K562 (cell line): ENCODE results near the gene SPATA31C1. TPM values are rescaled to one million over a fixed set of nuclear protein-coding genes. Genes with fewer than 3 reads are reported as not detected.

Experiments used
- ATAC-seq: fragments of 200-7000 bp; cut with Tn5 transposase; 3 replicates; pipeline ENCODE4 v1.9.1; 2020; ENCODE audit warnings: moderate library complexity
- BruUV-seq: library from RNA; stranded (reverse); fragments of 400-500 nt; replicated peaks from 2 replicates; lab custom pipeline; 2021; lab: Mats Ljungman, UMichigan
- CTCF ChIA-PET: fragments of 300-600 bp; formaldehyde crosslinking; extraction: SDS; loops from one replicate; lab custom pipeline; 2021; ENCODE audit warnings: low intra/inter-chr PET ratio; lab: Yijun Ruan, JAX
- POLR2A ChIA-PET: fragments of 300-600, 350-650 bp; sonication (Branson Sonifier 250); formaldehyde crosslinking; extraction: SDS; loops from one replicate; lab custom pipeline; 2021; ENCODE audit warnings: antibody characterized with exemption, inconsistent platforms; lab: Yijun Ruan, JAX
- DNase-seq, 4 experiments: peaks; one replicate each; pipeline versions ENCODE4 v3.0.0 to v3.0.0-alpha.2; 2011 to 2018; ENCODE audit warnings: low spot score in 3 of 4, mixed read lengths in 3 of 4; ENCODE audit errors: extremely low read depth in 1 of 4
- FAIRE-seq: peaks from 2 replicates; lab custom pipeline; 2011; peaks lifted over from hg19 to GRCh38; lab: Jason Lieb, UNC
- H2AFZ ChIP-seq: 2 replicates; pipeline ENCODE4 v1.6.0; 2011; ENCODE audit warnings: low read depth, low read length, control low read depth, inconsistent platforms
- H3K27ac ChIP-seq: fragments of 200-600 bp; 3 replicates; pipeline ENCODE4 v1.8.0; 2011; ENCODE audit warnings: low read depth, mild to moderate bottlenecking, control low read depth, inconsistent platforms, low read length, moderate library complexity, mixed read lengths; ENCODE audit errors: extremely low read depth
- H3K27me3 ChIP-seq, 2 experiments: fragments of 300-600 bp in 1 of 2; 2 replicates in 1 of 2; 3 replicates in 1 of 2; pipeline versions ENCODE4 v1.6.0 to v1.8.0; 2011; ENCODE audit warnings: inconsistent platforms in 2 of 2, low read length in 2 of 2, mild to moderate bottlenecking in 1 of 2, mixed read lengths in 1 of 2, moderate library complexity in 1 of 2; ENCODE audit not compliant: control insufficient read depth in 2 of 2, insufficient read depth in 2 of 2
- H3K36me3 ChIP-seq: fragments of 300-600 bp; 3 replicates; pipeline ENCODE4 v1.8.0; 2011; ENCODE audit warnings: mild to moderate bottlenecking, low read length, inconsistent platforms; ENCODE audit not compliant: control insufficient read depth, insufficient read depth
- H3K4me1 ChIP-seq, 2 experiments: fragments of 200-600 bp in 1 of 2; replicated peaks in 1 of 2; 2 replicates in 1 of 2; 3 replicates in 1 of 2; pipeline versions ENCODE4 v1.5.1 to v1.8.0; 2011; ENCODE audit warnings: inconsistent platforms in 2 of 2, low read length in 2 of 2, mild to moderate bottlenecking in 1 of 2, mixed read lengths in 1 of 2, moderate library complexity in 1 of 2; ENCODE audit not compliant: control insufficient read depth in 2 of 2, insufficient read depth in 2 of 2
- H3K4me2 ChIP-seq: 2 replicates; pipeline ENCODE4 v1.6.1; 2011; ENCODE audit warnings: low read length, control low read depth, inconsistent platforms, mixed read lengths; ENCODE audit not compliant: insufficient read depth
- H3K4me3 ChIP-seq: fragments of 200-600 bp; sonication (generic), shearing (Covaris generic); 2 replicates; pipeline ENCODE4 v1.5.1; 2016; ENCODE audit warnings: control low read depth, inconsistent platforms
- H3K79me2 ChIP-seq: fragments of 200-600 bp; 3 replicates; pipeline ENCODE4 v1.8.0; 2011; ENCODE audit warnings: low read length, inconsistent platforms; ENCODE audit not compliant: control insufficient read depth, insufficient read depth
- H3K9ac ChIP-seq, 2 experiments: 2 replicates each; pipeline versions ENCODE4 v1.6.0 to v1.6.1; 2011; ENCODE audit warnings: low read depth in 2 of 2, low read length in 2 of 2, control low read depth in 1 of 2, inconsistent platforms in 1 of 2, mild to moderate bottlenecking in 1 of 2, mixed read lengths in 1 of 2; ENCODE audit not compliant: insufficient read depth in 1 of 2
- H3K9me1 ChIP-seq: one replicate; pipeline ENCODE4 v1.6.0; 2011; ENCODE audit warnings: inconsistent platforms, mild to moderate bottlenecking, low read length, moderate library complexity; ENCODE audit not compliant: control insufficient read depth, insufficient read depth
- H3K9me3 ChIP-seq: replicated peaks from 2 replicates; pipeline ENCODE4 v1.5.1; 2011; ENCODE audit warnings: low read depth, low read length, inconsistent platforms; ENCODE audit not compliant: control insufficient read depth, insufficient read depth
- H4K20me1 ChIP-seq: replicated peaks from 2 replicates; pipeline ENCODE4 v1.6.1; 2011; ENCODE audit warnings: low read length, inconsistent platforms, mixed read lengths; ENCODE audit not compliant: control insufficient read depth, insufficient read depth
- ATF1 ChIP-seq, 2 experiments: fragments of 450-650 bp in 1 of 2; IDR thresholded peaks; 2 replicates each; pipeline ENCODE4 v1.6.1; 2016; ENCODE audit warnings: missing compliant biosample characterization in 1 of 2, missing genetic modification characterization in 1 of 2
- CBX8 ChIP-seq: fragments of 200-600 bp; sonication (generic); IDR thresholded peaks from 2 replicates; pipeline ENCODE4 v1.6.1; 2012; ENCODE audit warnings: borderline replicate concordance, mixed run types, low read depth, mild to moderate bottlenecking, moderate library complexity, mixed read lengths, low read length, control low read depth, inconsistent platforms; ENCODE audit not compliant: poor library complexity, severe bottlenecking; ENCODE audit errors: extremely low read depth
- FOXO4 ChIP-seq: fragments of 450-650 bp; formaldehyde crosslinking; IDR thresholded peaks from 2 replicates; pipeline ENCODE4 v1.4.0; 2020; ENCODE audit warnings: mild to moderate bottlenecking, moderate library complexity
- HMG20A ChIP-seq: fragments of 450-650 bp; formaldehyde crosslinking; conservative IDR thresholded peaks from 2 replicates; pipeline ENCODE4 v1.4.0; 2020; ENCODE audit warnings: mild to moderate bottlenecking, mixed read lengths
- MBD2 ChIP-seq: sonication (generic); IDR thresholded peaks from 2 replicates; pipeline ENCODE4 v1.6.1; 2016; ENCODE audit warnings: low read depth, borderline replicate concordance
- MED1 ChIP-seq: sonication (generic); formaldehyde crosslinking; IDR thresholded peaks from 2 replicates; pipeline ENCODE4 v1.8.1; 2023; ENCODE audit warnings: missing genetic modification reagents, borderline replicate concordance
- MEIS2 ChIP-seq: fragments of 450-650 bp; IDR thresholded peaks from 2 replicates; pipeline ENCODE4 v1.6.1; 2014; ENCODE audit warnings: mild to moderate bottlenecking; ENCODE audit not compliant: partially characterized antibody
- MYNN ChIP-seq, 2 experiments: sonication (generic); formaldehyde crosslinking in 1 of 2; IDR thresholded peaks; 2 replicates each; pipeline versions ENCODE4 v1.5.0 to v1.6.1; 2016 to 2020; ENCODE audit warnings: antibody characterized with exemption in 1 of 2, missing genetic modification reagents in 1 of 2
- SMAD1 ChIP-seq: fragments of 150-350 bp; IDR thresholded peaks from 2 replicates; pipeline ENCODE4 v1.6.1; 2014; ENCODE audit warnings: low read length, low read depth; ENCODE audit not compliant: partially characterized antibody
- STAT5A ChIP-seq: IDR thresholded peaks from 2 replicates; pipeline ENCODE4 v1.6.1; 2012; ENCODE audit warnings: low read length, inconsistent platforms, borderline replicate concordance
- ZC3H11A ChIP-seq: IDR thresholded peaks from 2 replicates; pipeline ENCODE4 v1.6.1; 2012; ENCODE audit warnings: low read depth, low read length, improper control_type of control experiment
- ZNF445 ChIP-seq: fragments of 250-450 bp; sonication (Bioruptor Pico); IDR thresholded peaks from 2 replicates; pipeline ENCODE4 v1.4.0; 2020; ENCODE audit warnings: low read depth, mild to moderate bottlenecking, moderate library complexity
- WGBS: fragments of 100-300 bp; shearing (Covaris generic); methylation state at CpG from one replicate; pipeline ENCODE4 v1.1.6; 2016; ENCODE audit warnings: low coverage, mixed read lengths; ENCODE audit not compliant: insufficient coverage; ENCODE audit errors: missing lambda C conversion rate; 5-methylcytosine and 5-hydroxymethylcytosine counted together
- in situ Hi-C: fragments of 300-500 bp; cut with MboI; formaldehyde crosslinking; loops from 4 replicates; pipeline ENCODE4 v1.15.0; 2018; ENCODE audit warnings: inconsistent platforms, mixed read lengths
- intact Hi-C: fragments of 100-400 bp; cut with micrococcal nuclease; formaldehyde crosslinking; loops from 2 replicates; pipeline ENCODE4 v1.14.2; 2022
- polyA plus RNA-seq, 8 experiments: library from polyadenylated mRNA; depleted of rRNA in 4 of 8; stranded (reverse) in 5 of 8; unstranded in 3 of 8; fragments of >200 nt; fragmentation: Nextera tagmentation in 2 of 8; fragmentation: Illumina TruSeq in 1 of 8; extraction: Ambion mirVana in 2 of 8; extraction: Trizol in 1 of 8; gene quantifications; 2 replicates each; pipeline versions ENCODE4 v1.2.1 to v1.2.3, GENCODE V29; 2011 to 2014; ENCODE audit warnings: inconsistent platforms in 1 of 8, missing spikeins in 1 of 8
- total RNA-seq, 7 experiments: library from RNA; depleted of rRNA in 6 of 7; stranded (reverse); fragments of >200 nt in 6 of 7; fragmentation: Illumina TruSeq in 2 of 7; extraction: Trizol in 2 of 7; gene quantifications; 2 replicates each; pipeline versions ENCODE4 v1.2.1 to v1.2.3, GENCODE V29; 2011 to 2021; ENCODE audit warnings: low replicate concordance in 1 of 7
- TF ChIP-seq, protein P1 (sequence below): IDR thresholded peaks from 2 replicates; pipeline ENCODE4 v1.6.1; 2016; ENCODE audit warnings: missing genetic modification characterization, missing compliant biosample characterization

The SPATA31C1 gene
- total and polyA plus RNA-seq, 9 of the 15 experiments (the other 6 are each of a cell fraction or from before 2014, with no cell fraction given), result 0.03 to 0.15 (median 0.05) TPM; not detected in 3

DNA sequence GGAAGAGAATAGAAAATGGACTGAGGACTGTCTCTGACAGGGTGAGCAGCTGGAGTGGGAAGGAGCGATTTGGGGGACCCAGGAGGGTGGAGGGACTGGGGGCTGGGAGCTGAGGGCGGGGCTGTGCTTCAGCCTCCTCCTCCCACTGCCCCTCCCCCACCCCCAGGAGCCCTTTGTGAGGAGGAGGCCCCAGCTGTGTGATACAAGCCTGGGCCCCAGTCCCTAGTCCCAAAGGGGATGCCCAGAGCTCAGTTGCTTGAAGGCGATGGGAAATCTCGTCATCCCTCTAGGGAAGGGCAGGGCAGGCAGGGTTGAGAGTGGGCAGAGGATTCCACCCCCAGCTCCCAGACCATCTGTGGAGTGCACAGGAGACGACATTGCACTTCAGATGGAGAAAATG is 35.1 kb upstream of the SPATA31C1 start, which contains the start of gene SPATA31E1:
Gene SPATA31E1 (plus strand): TSS at position 251 of the 400 bp plus-strand sequence. CDS start 15 bp downstream, at position 266.
- 10% methylated on average over 2 of the region's 5 CpGs for WGBS
- Histone ChIP-seq H3K36me3 (no peaks in the 10 kb centered on the region), H4K20me1 (no peaks in the 10 kb centered on the region), H3K27me3 (peaks cover 0 to 28% of the 10 kb centered on the region in 2 experiments; a peak in 2 of 5 replicates), H3K4me3 (no peak within 1 kb of the TSS), H3K27ac (no peak within 1 kb of the TSS), H3K9me1 (no peaks in the 10 kb centered on the region), H3K4me2 (no peak within 1 kb of the TSS), H3K9ac (no peak within 1 kb of the TSS), H2AFZ (no peak within 1 kb of the TSS), H3K9me3 (no peaks in the 10 kb centered on the region), H3K79me2 (no peaks in the 10 kb centered on the region), H3K4me1 (peaks cover 4 to 6% of the 10 kb centered on the region in 2 experiments; a peak in 3 of 5 replicates)
- DNase-seq, result peak in 1 of 4 experiments; percentile 13
- BruUV-seq, result no TSS peak
- in situ Hi-C loops (no loop called here), intact Hi-C loops (no loop called here)
- ATAC-seq, result no peak
- FAIRE-seq, result no peak
- TF ChIP-seq ZC3H11A (no peak), ZNF445 (CRISPR knock-in tag) (no peak), MED1 (CRISPR knock-in tag) (no peak), SMAD1 (no peak)
- ChIA-PET CTCF (no interaction called here), POLR2A (no interaction called here)

GRCh38 chr9:87883274-87883673 is 34.5 kb upstream of the SPATA31C1 start:
- no TSS peak for BruUV-seq
- Histone ChIP-seq H3K4me1 (peaks cover 4 to 6% of the 10 kb centered on the region in 2 experiments; a peak in 3 of 5 replicates), H3K9me3 (no peaks in the 10 kb centered on the region), H3K27ac (no peak overlapping the region), H3K9ac (no peak overlapping the region), H3K79me2 (no peaks in the 10 kb centered on the region), H2AFZ (no peak overlapping the region), H3K4me3 (no peak overlapping the region), H3K4me2 (no peak overlapping the region), H4K20me1 (no peaks in the 10 kb centered on the region), H3K9me1 (no peaks in the 10 kb centered on the region), H3K36me3 (no peaks in the 10 kb centered on the region)
- POLR2A ChIA-PET, result no interaction called here
- FAIRE-seq (no peak), DNase-seq (no peak)
- intact Hi-C loops, result no loop called here
- CTCF ChIA-PET, result no interaction called here
- WGBS, result 6% methylated on average over 3 of the region's 6 CpGs
- no peak for TF ChIP-seq CBX8
- TF ChIP-seq ATF1 (CRISPR knock-in tag; IDR thresholded peaks at IDR 0.05), result no peak
- no peak for TF ChIP-seq ATF1 (tag; IDR thresholded peaks at IDR 0.05)
- TF ChIP-seq HMG20A (CRISPR knock-in tag), result no peak
- TF ChIP-seq FOXO4 (CRISPR knock-in tag), result no peak
- TF ChIP-seq MYNN (IDR thresholded peaks at IDR 0.05), result no peak
- TF ChIP-seq MYNN (CRISPR knock-in tag; IDR thresholded peaks at IDR 0.05), result no peak
- TF ChIP-seq STAT5A, result no peak
- no peak for TF ChIP-seq MEIS2
- TF ChIP-seq, protein P1, sequence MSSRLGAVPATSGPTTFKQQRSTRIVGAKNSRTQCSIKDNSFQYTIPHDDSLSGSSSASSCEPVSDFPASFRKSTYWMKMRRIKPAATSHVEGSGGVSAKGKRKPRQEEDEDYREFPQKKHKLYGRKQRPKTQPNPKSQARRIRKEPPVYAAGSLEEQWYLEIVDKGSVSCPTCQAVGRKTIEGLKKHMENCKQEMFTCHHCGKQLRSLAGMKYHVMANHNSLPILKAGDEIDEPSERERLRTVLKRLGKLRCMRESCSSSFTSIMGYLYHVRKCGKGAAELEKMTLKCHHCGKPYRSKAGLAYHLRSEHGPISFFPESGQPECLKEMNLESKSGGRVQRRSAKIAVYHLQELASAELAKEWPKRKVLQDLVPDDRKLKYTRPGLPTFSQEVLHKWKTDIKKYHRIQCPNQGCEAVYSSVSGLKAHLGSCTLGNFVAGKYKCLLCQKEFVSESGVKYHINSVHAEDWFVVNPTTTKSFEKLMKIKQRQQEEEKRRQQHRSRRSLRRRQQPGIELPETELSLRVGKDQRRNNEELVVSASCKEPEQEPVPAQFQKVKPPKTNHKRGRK (tag), result no peak
- TF ChIP-seq MBD2, result no peak
- TF ChIP-seq, all 486 proteins: peak for 0
- no peak for ATAC-seq
- in situ Hi-C loops, result no loop called here
- H3K27me3 ChIP-seq, result peaks cover 0 to 34% of the 10 kb centered on the region in 2 experiments; a peak in 2 of 5 replicates
